BJ (cell line): ENCODE data around the gene INSRR. TPM values are rescaled to one million over a fixed set of nuclear protein-coding genes. Genes with fewer than 3 reads are reported as not detected.

Source experiments
- CTCF ChIA-PET: fragments of 350-600 bp; formaldehyde crosslinking; extraction: SDS; loops from one replicate; lab custom pipeline; 2021; ENCODE audit warnings: antibody characterized with exemption, inconsistent platforms; lab: Yijun Ruan, JAX
- POLR2A ChIA-PET: fragments of 300-600 bp; sonication (Branson Sonifier 250); formaldehyde crosslinking; extraction: SDS; loops from one replicate; lab custom pipeline; 2021; ENCODE audit warnings: antibody characterized with exemption; lab: Charles Lee
- DNase-seq: peaks from one replicate; pipeline ENCODE4 v3.0.0-alpha.2; 2011; ENCODE audit warnings: low read depth
- H3K27me3 ChIP-seq: 2 replicates; pipeline ENCODE4 v1.6.0; 2011; ENCODE audit warnings: low read length; ENCODE audit not compliant: control insufficient read depth, insufficient read depth
- H3K36me3 ChIP-seq: 2 replicates; pipeline ENCODE4 v1.5.1; 2011; ENCODE audit warnings: low read length; ENCODE audit not compliant: control insufficient read depth, insufficient read depth
- H3K4me3 ChIP-seq: 2 replicates; pipeline ENCODE4 v1.5.1; 2011; ENCODE audit warnings: low read depth, mild to moderate bottlenecking, control low read depth, low read length
- polyA plus RNA-seq: library from polyadenylated mRNA; depleted of rRNA; stranded (reverse); fragments of >200 nt; gene quantifications from 2 replicates; pipeline ENCODE4 v1.2.3, GENCODE V29; 2011
- TF ChIP-seq, protein P1 (sequence below): IDR thresholded peaks from 2 replicates; pipeline ENCODE4 v1.5.1; 2011; ENCODE audit warnings: low read depth, mild to moderate bottlenecking, control low read depth, inconsistent platforms, low read length, moderate library complexity; ENCODE audit not compliant: insufficient read depth

The INSRR gene
- polyA plus RNA-seq, 1 experiment: not detected

DNA sequence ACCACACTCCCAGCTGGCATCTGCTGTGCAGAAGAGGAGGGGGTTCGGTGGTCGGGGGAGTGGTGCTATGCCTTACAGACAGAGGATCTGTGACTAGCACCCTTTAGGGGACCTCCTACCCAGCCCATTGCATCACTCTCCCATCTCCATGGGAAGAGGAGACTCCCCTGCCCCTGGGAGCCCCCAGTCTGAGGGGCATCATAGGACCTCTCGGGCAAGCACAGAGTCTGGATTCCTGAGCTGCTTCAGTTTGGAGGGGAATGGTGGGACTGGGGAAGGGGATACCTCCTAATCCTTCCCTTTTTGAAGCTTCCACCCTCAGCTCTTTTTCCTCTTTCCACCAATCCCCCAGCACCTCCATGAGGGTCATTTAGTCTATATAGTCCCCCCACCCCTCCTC lies 1.4 kb downstream of the INSRR start:
- H3K36me3 ChIP-seq: no peaks in the 10 kb centered on the region
- peaks cover 49% of the 10 kb centered on the region for H3K27me3 ChIP-seq
- H3K4me3 ChIP-seq: no peak overlapping the region
- POLR2A ChIA-PET: interaction anchor here (1.0 kb wide), 1 partner anchor 56 kb away, joined by 3 read pairs; no protein-coding TSS in a partner anchor
- TF ChIP-seq, protein P1, sequence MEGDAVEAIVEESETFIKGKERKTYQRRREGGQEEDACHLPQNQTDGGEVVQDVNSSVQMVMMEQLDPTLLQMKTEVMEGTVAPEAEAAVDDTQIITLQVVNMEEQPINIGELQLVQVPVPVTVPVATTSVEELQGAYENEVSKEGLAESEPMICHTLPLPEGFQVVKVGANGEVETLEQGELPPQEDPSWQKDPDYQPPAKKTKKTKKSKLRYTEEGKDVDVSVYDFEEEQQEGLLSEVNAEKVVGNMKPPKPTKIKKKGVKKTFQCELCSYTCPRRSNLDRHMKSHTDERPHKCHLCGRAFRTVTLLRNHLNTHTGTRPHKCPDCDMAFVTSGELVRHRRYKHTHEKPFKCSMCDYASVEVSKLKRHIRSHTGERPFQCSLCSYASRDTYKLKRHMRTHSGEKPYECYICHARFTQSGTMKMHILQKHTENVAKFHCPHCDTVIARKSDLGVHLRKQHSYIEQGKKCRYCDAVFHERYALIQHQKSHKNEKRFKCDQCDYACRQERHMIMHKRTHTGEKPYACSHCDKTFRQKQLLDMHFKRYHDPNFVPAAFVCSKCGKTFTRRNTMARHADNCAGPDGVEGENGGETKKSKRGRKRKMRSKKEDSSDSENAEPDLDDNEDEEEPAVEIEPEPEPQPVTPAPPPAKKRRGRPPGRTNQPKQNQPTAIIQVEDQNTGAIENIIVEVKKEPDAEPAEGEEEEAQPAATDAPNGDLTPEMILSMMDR: no peak
- CTCF ChIA-PET: interaction anchor here (0.9 to 13.5 kb wide), 10 partner anchors 19 to 169 kb away, joined by 3 to 290 read pairs (median 57); partner anchors contain the start of genes CRABP2, ISG20L2, LRRC71 and METTL25B
- no peak for DNase-seq

GRCh38 chr1:156856282-156856785 lies 2.6 kb downstream of the INSRR start:
- Histone ChIP-seq H3K4me3 (no peak overlapping the region), H3K36me3 (no peaks in the 10 kb centered on the region), H3K27me3 (peaks cover 42% of the 10 kb centered on the region)
- TF ChIP-seq, protein P1: no peak
- CTCF ChIA-PET: interaction anchor here (1.1 to 13.5 kb wide), 7 partner anchors 9 to 167 kb away, joined by 4 to 290 read pairs (median 7); partner anchors contain the start of gene CRABP2
- no peak for DNase-seq
- POLR2A ChIA-PET: no interaction called here

GRCh38 chr1:156854634-156855033 lies 4.3 kb downstream of the INSRR start:
- TF ChIP-seq, protein P1: peak; percentile 6; the same call in 1 of the 2 replicates
- CTCF ChIA-PET: interaction anchor here (0.7 to 11.9 kb wide), 7 partner anchors 8 to 165 kb away, joined by 3 to 174 read pairs (median 3); no protein-coding TSS in a partner anchor
- no peak for DNase-seq
- no peaks in the 10 kb centered on the region for H3K36me3 ChIP-seq
- POLR2A ChIA-PET: no interaction called here
- peaks cover 41% of the 10 kb centered on the region for H3K27me3 ChIP-seq
- H3K4me3 ChIP-seq: no peak overlapping the region

- CTCF ChIA-PET: interaction anchor here (1.3 to 11.9 kb wide), 4 partner anchors 9 to 164 kb away, joined by 5 to 174 read pairs (median 6); no protein-coding TSS in a partner anchor
- Histone ChIP-seq H3K4me3 (no peak overlapping the region), H3K36me3 (no peaks in the 10 kb centered on the region), H3K27me3 (peaks cover 44% of the 10 kb centered on the region)
- no peak for DNase-seq
- POLR2A ChIA-PET: no interaction called here
- TF ChIP-seq, protein P1: no peak
Observed at GRCh38 chr1:156853761-156854160, 5.2 kb downstream of the INSRR start.

- POLR2A ChIA-PET: no interaction called here
- CTCF ChIA-PET: interaction anchor here (0.6 to 11.9 kb wide), 10 partner anchors 9 to 173 kb away, joined by 3 to 174 read pairs (median 4); partner anchors contain the start of gene NTRK1
- Histone ChIP-seq H3K36me3 (no peaks in the 10 kb centered on the region), H3K27me3 (peaks cover 45% of the 10 kb centered on the region), H3K4me3 (no peak overlapping the region)
- TF ChIP-seq, protein P1: no peak
- no peak for DNase-seq
Observed at GRCh38 chr1:156852418-156852874, 6.5 kb downstream of the INSRR start.
